ENCODE results near the gene MPV17. TPM values are rescaled to one million over a fixed set of nuclear protein-coding genes. Genes with fewer than 3 reads are reported as not detected.

The MPV17 gene
- total RNA-seq, 1 donor from 2014 or later = 80.4 TPM

- H3K9me3 ChIP-seq = no peaks in the 10 kb centered on the region
- intact Hi-C loops (cut with DNase I) = no loop called here
- no peak overlapping the region for H3K27ac ChIP-seq
- H3K36me3 ChIP-seq = peaks cover 15% of the 10 kb centered on the region
- no peak for TF ChIP-seq CTCF (IDR thresholded peaks at IDR 0.05)
- H3K4me1 ChIP-seq = peaks cover 9% of the 10 kb centered on the region
- H3K27me3 ChIP-seq = no peaks in the 10 kb centered on the region
- no peak for DNase-seq
- H3K4me3 ChIP-seq = no peak overlapping the region
- no peak for ATAC-seq
Measured at GRCh38 chr2:27316655-27317412, 6.1 kb downstream of the MPV17 start.

DNA sequence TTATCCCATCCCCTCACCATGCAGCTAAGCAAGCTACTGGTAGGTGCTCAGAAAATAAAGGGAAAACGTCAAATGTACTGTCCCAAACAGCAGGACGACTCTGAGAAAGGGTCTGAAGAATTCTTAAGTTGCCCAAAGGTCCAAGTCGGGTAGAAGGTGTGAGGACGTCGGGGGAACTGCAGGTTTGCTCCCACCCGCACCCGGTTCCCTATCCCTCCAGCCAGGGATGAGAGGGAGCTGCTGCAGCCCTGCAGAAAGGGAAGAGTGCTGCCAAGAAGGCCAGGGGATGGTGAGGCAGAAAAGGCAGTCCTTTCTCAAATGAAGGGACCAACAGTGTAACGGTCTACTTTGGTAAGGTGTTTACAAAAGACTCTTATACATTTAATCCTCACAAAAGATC is 7.8 kb downstream of the MPV17 start:
- Histone ChIP-seq H3K4me1 (no peaks in the 10 kb centered on the region), H3K27me3 (no peaks in the 10 kb centered on the region), H3K9me3 (no peaks in the 10 kb centered on the region), H3K4me3 (no peak overlapping the region), H3K27ac (no peak overlapping the region), H3K36me3 (peaks cover 23% of the 10 kb centered on the region)
- ATAC-seq (no peak), DNase-seq (no peak)
- intact Hi-C loops (cut with DNase I) = no loop called here
- no peak for TF ChIP-seq CTCF (IDR thresholded peaks at IDR 0.05)

DNA sequence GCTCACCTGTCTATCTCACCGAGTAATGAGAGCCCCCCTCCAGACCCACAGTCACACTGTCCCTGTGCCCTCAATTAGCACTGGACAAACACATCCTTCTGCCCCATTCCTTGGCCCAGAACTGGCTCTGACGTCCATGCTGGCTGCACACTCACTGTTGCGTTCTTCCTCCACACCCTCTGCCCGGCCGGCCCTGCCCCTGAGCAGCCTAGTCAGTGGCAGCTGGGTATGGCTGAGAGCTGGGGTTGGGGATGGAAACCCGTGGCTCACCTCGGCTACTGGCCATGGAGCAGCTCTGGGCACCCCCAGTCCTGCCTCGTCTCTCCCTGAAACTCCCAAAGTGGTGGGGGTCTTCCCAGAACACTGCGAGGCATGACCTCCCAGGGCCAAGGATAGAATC is 8.2 kb downstream of the MPV17 start:
- no peak overlapping the region for H3K4me3 ChIP-seq
- peaks cover 23% of the 10 kb centered on the region for H3K36me3 ChIP-seq
- DNase-seq (no peak), ATAC-seq (no peak)
- H3K4me1 ChIP-seq = no peaks in the 10 kb centered on the region
- intact Hi-C loops (cut with DNase I) = no loop called here
- TF ChIP-seq CTCF (IDR thresholded peaks at IDR 0.05) = no peak
- no peaks in the 10 kb centered on the region for H3K27me3 ChIP-seq
- H3K9me3 ChIP-seq = no peaks in the 10 kb centered on the region
- H3K27ac ChIP-seq = no peak overlapping the region

DNA sequence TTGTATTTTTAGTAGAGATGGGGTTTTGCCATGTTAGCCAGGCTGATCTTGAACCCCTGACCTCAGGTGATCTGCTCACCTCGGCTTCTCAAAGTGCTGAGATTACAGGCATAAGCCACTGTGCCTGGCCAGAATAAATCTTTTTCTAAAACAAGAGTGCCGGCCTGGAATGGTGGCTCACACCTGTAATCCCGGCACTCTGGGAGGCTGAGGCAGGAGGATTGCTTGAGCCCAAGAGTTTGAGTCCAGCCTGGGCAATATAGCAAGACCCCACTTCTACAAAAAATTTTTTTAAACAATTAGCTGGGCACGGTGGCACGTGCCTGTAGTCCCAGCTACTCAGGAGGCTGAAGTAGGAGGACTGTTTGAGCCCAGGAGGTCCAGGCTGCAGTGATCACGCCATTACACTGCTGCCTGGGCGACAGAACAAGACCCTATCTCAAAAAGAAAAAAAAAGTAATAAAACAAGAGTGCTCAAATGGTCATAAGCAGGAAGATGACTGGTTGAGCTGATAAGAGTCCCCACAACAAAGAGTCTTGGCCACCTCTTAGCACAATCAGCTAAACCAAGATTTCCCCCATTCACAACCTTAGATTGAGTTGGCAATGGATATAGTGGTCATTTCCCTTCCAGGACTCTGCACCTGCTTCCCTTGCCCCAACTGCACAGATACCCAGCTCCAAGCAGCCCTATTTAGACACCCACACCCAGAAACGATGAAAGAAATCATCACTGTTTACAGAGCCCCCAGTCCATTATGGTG is 8.8 kb downstream of the MPV17 start:
- Histone ChIP-seq H3K27ac (no peak overlapping the region), H3K9me3 (no peaks in the 10 kb centered on the region), H3K4me3 (no peak overlapping the region), H3K36me3 (peaks cover 27% of the 10 kb centered on the region), H3K4me1 (no peaks in the 10 kb centered on the region), H3K27me3 (peaks cover under 1% of the 10 kb centered on the region)
- no peak for DNase-seq
- intact Hi-C loops (cut with DNase I) = no loop called here
- no peak for ATAC-seq
- no peak for TF ChIP-seq CTCF (IDR thresholded peaks at IDR 0.05)

- Histone ChIP-seq H3K36me3 (peaks cover 21% of the 10 kb centered on the region), H3K27ac (no peak overlapping the region), H3K27me3 (peaks cover 19% of the 10 kb centered on the region), H3K4me1 (peaks cover 9% of the 10 kb centered on the region), H3K9me3 (no peaks in the 10 kb centered on the region), H3K4me3 (no peak overlapping the region)
- TF ChIP-seq CTCF (IDR thresholded peaks at IDR 0.05) = no peak
- no peak for DNase-seq
- ATAC-seq = no peak
- intact Hi-C loops (cut with DNase I) = no loop called here
Measured at GRCh38 chr2:27312152-27312551, 10.7 kb downstream of the MPV17 start.

Measured in upper lobe of right lung (tissue), 1 donor.